WERI-Rb-1 (cell line): Measurements from ENCODE around the gene KCTD14.
"Not testable (repeated sequence)": the region's sequence is repeated elsewhere in the genome, so short reads cannot be mapped to it uniquely, and the experiment has no call there.

Experiments used
- DNase-seq: peaks from one replicate; pipeline ENCODE4 v3.0.0-alpha.2; 2020
- H3K27ac ChIP-seq: fragments of 250-450 bp; sonication (Bioruptor Pico); 2 replicates; pipeline ENCODE4 v1.5.1; 2020; ENCODE audit warnings: mild to moderate bottlenecking, moderate library complexity
- H3K27me3 ChIP-seq: fragments of 250-450 bp; sonication (Bioruptor Pico); 2 replicates; pipeline ENCODE4 v1.5.1; 2021; ENCODE audit warnings: mild to moderate bottlenecking, low read depth, moderate library complexity; ENCODE audit not compliant: insufficient read depth, severe bottlenecking
- H3K36me3 ChIP-seq: fragments of 250-450 bp; sonication (Bioruptor Pico); 2 replicates; pipeline ENCODE4 v1.5.1; 2020; ENCODE audit warnings: mild to moderate bottlenecking, moderate library complexity
- H3K4me3 ChIP-seq: 2 replicates; pipeline ENCODE4 v1.5.1; 2011; ENCODE audit warnings: low read depth, mild to moderate bottlenecking, control low read depth, low read length
- H3K9me3 ChIP-seq: fragments of 250-450 bp; sonication (Bioruptor Pico); 2 replicates; pipeline ENCODE4 v1.5.1; 2021; ENCODE audit warnings: mild to moderate bottlenecking, moderate library complexity; ENCODE audit not compliant: severe bottlenecking
- CTCF ChIP-seq: IDR thresholded peaks from 2 replicates; pipeline ENCODE4 v1.5.1; 2011; ENCODE audit warnings: low read depth, mild to moderate bottlenecking, control low read depth, inconsistent platforms, low read length

The KCTD14 gene

GRCh38 chr11:78015878-78016277 lies 7.2 kb downstream of the KCTD14 start:
- no peak overlapping the region for H3K4me3 ChIP-seq
- TF ChIP-seq CTCF = no peak
- no peak for DNase-seq
- no peak overlapping the region for H3K27ac ChIP-seq
- H3K36me3 ChIP-seq = no peaks in the 10 kb centered on the region
- H3K27me3 ChIP-seq = no peaks in the 10 kb centered on the region
- no peaks in the 10 kb centered on the region for H3K9me3 ChIP-seq

- H3K27me3 ChIP-seq, H3K36me3 ChIP-seq, H3K9me3 ChIP-seq, H3K4me3 ChIP-seq, DNase-seq, H3K27ac ChIP-seq: not testable (repeated sequence)
Observed at GRCh38 chr11:78014937-78015520, 8.0 kb downstream of the KCTD14 start.

GRCh38 chr11:78011301-78011700 lies 11.8 kb downstream of the KCTD14 start:
- no peak overlapping the region for H3K27ac ChIP-seq
- DNase-seq = no peak
- no peak overlapping the region for H3K4me3 ChIP-seq
- H3K27me3 ChIP-seq = no peaks in the 10 kb centered on the region
- no peaks in the 10 kb centered on the region for H3K9me3 ChIP-seq
- H3K36me3 ChIP-seq = no peaks in the 10 kb centered on the region
- no peak for TF ChIP-seq CTCF

DNA sequence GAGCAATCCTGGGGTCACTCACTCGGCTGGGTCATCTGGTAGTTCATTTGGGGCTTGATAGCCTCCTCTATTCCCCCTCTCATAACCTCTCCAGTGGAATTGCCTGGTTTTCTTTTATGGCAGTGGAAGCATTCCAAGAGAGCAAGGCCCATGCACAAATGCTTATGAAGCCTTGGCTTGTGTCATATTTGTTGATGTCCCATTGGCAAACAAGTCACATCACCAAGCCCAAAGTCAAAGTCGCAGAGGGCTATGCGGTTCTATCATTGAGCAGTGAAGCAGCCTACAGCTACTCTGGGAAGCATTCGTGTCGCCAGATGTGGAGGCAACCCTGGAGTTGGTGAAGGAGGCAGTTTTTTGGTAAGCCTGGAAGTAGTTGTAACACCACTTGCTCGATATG lies 12.3 kb downstream of the KCTD14 start:
- no peaks in the 10 kb centered on the region for H3K9me3 ChIP-seq
- no peak overlapping the region for H3K4me3 ChIP-seq
- no peaks in the 10 kb centered on the region for H3K36me3 ChIP-seq
- DNase-seq = no peak
- no peaks in the 10 kb centered on the region for H3K27me3 ChIP-seq
- H3K27ac ChIP-seq = no peak overlapping the region
- TF ChIP-seq CTCF = no peak

GRCh38 chr11:78010304-78010703 lies 12.8 kb downstream of the KCTD14 start:
- Histone ChIP-seq H3K27ac (no peak overlapping the region), H3K9me3 (no peaks in the 10 kb centered on the region), H3K4me3 (no peak overlapping the region), H3K36me3 (no peaks in the 10 kb centered on the region), H3K27me3 (no peaks in the 10 kb centered on the region)
- TF ChIP-seq CTCF = no peak
- DNase-seq = no peak

GRCh38 chr11:78009062-78009461 lies 14.0 kb downstream of the KCTD14 start:
- no peak for DNase-seq
- no peak for TF ChIP-seq CTCF
- H3K27ac ChIP-seq = no peak overlapping the region
- H3K9me3 ChIP-seq = no peaks in the 10 kb centered on the region
- H3K27me3 ChIP-seq = no peaks in the 10 kb centered on the region
- H3K4me3 ChIP-seq = no peak overlapping the region
- no peaks in the 10 kb centered on the region for H3K36me3 ChIP-seq
